IMR-90 (cell line): ENCODE results near the gene ELFN1. TPM values are rescaled to one million over a fixed set of nuclear protein-coding genes. Genes with fewer than 3 reads are reported as not detected.
A peak's percentile ranks its signal among the peaks of the same experiment; 100 is the strongest.

ENCODE experiments used
- ATAC-seq: fragments of 200-7000 bp; cut with Tn5 transposase; 2 replicates; pipeline ENCODE4 v1.9.1; 2020; ENCODE audit warnings: low read depth, mild to moderate bottlenecking, moderate library complexity
- BruUV-seq: library from RNA; stranded (reverse); fragments of 400-500 nt; replicated peaks from 2 replicates; lab custom pipeline; 2021; lab: Mats Ljungman, UMichigan
- CTCF ChIA-PET: fragments of 300-600 bp; formaldehyde crosslinking; extraction: SDS; loops from one replicate; lab custom pipeline; 2021; ENCODE audit warnings: antibody characterized with exemption; lab: Yijun Ruan, JAX
- POLR2A ChIA-PET: fragments of 300-600 bp; sonication (Branson Sonifier 250); formaldehyde crosslinking; loops from one replicate; lab custom pipeline; 2022; ENCODE audit warnings: antibody characterized with exemption; ENCODE audit not compliant: unreplicated experiment; lab: Charles Lee
- DNase-seq: peaks from one replicate; pipeline ENCODE4 v3.0.0; 2013
- H2AFZ ChIP-seq: replicated peaks from 2 replicates; pipeline ENCODE3; 2013; ENCODE audit warnings: low read length, mild to moderate bottlenecking; ENCODE audit not compliant: poor library complexity
- H2AK5ac ChIP-seq: 2 replicates; pipeline ENCODE4 v1.6.1; 2013; ENCODE audit warnings: low read depth, low read length, inconsistent platforms
- H2AK9ac ChIP-seq: replicated peaks from 2 replicates; pipeline ENCODE3; 2013; ENCODE audit warnings: mild to moderate bottlenecking, low read depth, low read length, moderate library complexity; ENCODE audit not compliant: poor library complexity
- H2BK120ac ChIP-seq: 2 replicates; pipeline ENCODE4 v1.6.1; 2013; ENCODE audit warnings: low read depth, low read length, inconsistent platforms
- H2BK15ac ChIP-seq: 3 replicates; pipeline ENCODE4 v1.6.1; 2013; ENCODE audit warnings: low read depth, low read length, inconsistent platforms
- H2BK20ac ChIP-seq: 2 replicates; pipeline ENCODE4 v1.6.1; 2013; ENCODE audit warnings: low read depth, mild to moderate bottlenecking, inconsistent platforms, low read length, moderate library complexity
- H2BK5ac ChIP-seq: 2 replicates; pipeline ENCODE4 v1.6.1; 2013; ENCODE audit warnings: mild to moderate bottlenecking, low read depth, low read length, inconsistent platforms; ENCODE audit not compliant: poor library complexity, severe bottlenecking
- H3K14ac ChIP-seq: replicated peaks from 2 replicates; pipeline ENCODE4 v1.6.1; 2013; ENCODE audit warnings: low read depth, low read length, inconsistent platforms
- H3K18ac ChIP-seq: 2 replicates; pipeline ENCODE4 v1.6.1; 2013; ENCODE audit warnings: low read depth, low read length, control low read depth
- H3K23ac ChIP-seq: 2 replicates; pipeline ENCODE4 v1.6.1; 2013; ENCODE audit warnings: low read depth, low read length, inconsistent platforms
- H3K27ac ChIP-seq: 2 replicates; pipeline ENCODE4 v1.5.1; 2013; ENCODE audit warnings: mild to moderate bottlenecking, control low read depth, low read length; ENCODE audit not compliant: insufficient read depth
- H3K27me3 ChIP-seq: 2 replicates; pipeline ENCODE4 v1.6.1; 2013; ENCODE audit warnings: low read length; ENCODE audit not compliant: control insufficient read depth, insufficient read depth
- H3K36me3 ChIP-seq: 2 replicates; pipeline ENCODE4 v1.6.1; 2013; ENCODE audit warnings: low read length, mixed read lengths; ENCODE audit not compliant: control insufficient read depth, insufficient read depth
- H3K4ac ChIP-seq: 2 replicates; pipeline ENCODE4 v1.6.1; 2013; ENCODE audit warnings: low read depth, low read length, inconsistent platforms
- H3K4me1 ChIP-seq: 2 replicates; pipeline ENCODE4 v1.6.1; 2013; ENCODE audit warnings: low read length, mixed read lengths; ENCODE audit not compliant: control insufficient read depth, insufficient read depth
- H3K4me2 ChIP-seq: 2 replicates; pipeline ENCODE4 v1.6.1; 2013; ENCODE audit warnings: low read depth, mild to moderate bottlenecking, control low read depth, low read length, moderate library complexity
- H3K4me3 ChIP-seq: 2 replicates; pipeline ENCODE4 v1.5.1; 2013; ENCODE audit warnings: low read depth, mild to moderate bottlenecking, control low read depth, low read length, moderate library complexity; ENCODE audit not compliant: insufficient read depth
- H3K56ac ChIP-seq: 2 replicates; pipeline ENCODE4 v1.6.1; 2013; ENCODE audit warnings: low read length, inconsistent platforms; ENCODE audit not compliant: insufficient read depth; ENCODE audit errors: extremely low read depth
- H3K79me1 ChIP-seq, 2 experiments: 2 replicates each; pipeline ENCODE4 v1.6.1; 2013; ENCODE audit warnings: low read length in 2 of 2, inconsistent platforms in 1 of 2, low read depth in 1 of 2
- H3K9ac ChIP-seq: 2 replicates; pipeline ENCODE4 v1.6.1; 2013; ENCODE audit warnings: low read depth, low read length, control low read depth
- H3K9me1 ChIP-seq: 2 replicates; pipeline ENCODE4 v1.6.1; 2013; ENCODE audit warnings: low read length, inconsistent platforms; ENCODE audit not compliant: insufficient read depth
- H3K9me3 ChIP-seq: 2 replicates; pipeline ENCODE4 v1.6.1; 2013; ENCODE audit warnings: low read length; ENCODE audit not compliant: control insufficient read depth, insufficient read depth
- H4K20me1 ChIP-seq: 2 replicates; pipeline ENCODE4 v1.6.1; 2013; ENCODE audit warnings: low read length, inconsistent platforms; ENCODE audit not compliant: insufficient read depth
- H4K5ac ChIP-seq: 2 replicates; pipeline ENCODE4 v1.6.1; 2013; ENCODE audit warnings: mild to moderate bottlenecking, low read depth, low read length, control low read depth
- H4K8ac ChIP-seq, 2 experiments: 2 replicates each; pipeline ENCODE4 v1.6.1; 2013; ENCODE audit warnings: low read depth in 2 of 2, low read length in 2 of 2, control low read depth in 1 of 2, inconsistent platforms in 1 of 2
- H4K91ac ChIP-seq: 2 replicates; pipeline ENCODE4 v1.6.1; 2013; ENCODE audit warnings: low read depth, low read length, inconsistent platforms; ENCODE audit not compliant: insufficient read depth
- BHLHE40 ChIP-seq: fragments of 150-350 bp; IDR thresholded peaks from 2 replicates; pipeline ENCODE4 v1.6.1; 2016; ENCODE audit warnings: mild to moderate bottlenecking, low read depth, low read length
- MXI1 ChIP-seq: IDR thresholded peaks from 2 replicates; pipeline ENCODE4 v1.6.1; 2012; ENCODE audit warnings: low read depth, mild to moderate bottlenecking, low read length, moderate library complexity, borderline replicate concordance
- RCOR1 ChIP-seq: IDR thresholded peaks from 2 replicates; pipeline ENCODE4 v1.6.1; 2012; ENCODE audit warnings: mild to moderate bottlenecking, low read length, improper control_type of control experiment; ENCODE audit not compliant: insufficient replicate concordance
- SMC3 ChIP-seq: fragments of 150-350 bp; IDR thresholded peaks from 2 replicates; pipeline ENCODE4 v1.6.1; 2016; ENCODE audit warnings: low read depth, mild to moderate bottlenecking, antibody characterized with exemption, low read length, moderate library complexity
- WGBS, 2 experiments: methylation state at CpG; one replicate each; pipeline versions ENCODE4 v1.1.5 to v1.1.7; 2013; ENCODE audit warnings: missing lambda C conversion rate in 2 of 2; ENCODE audit not compliant: insufficient read length in 1 of 2; ENCODE audit errors: extremely low coverage in 2 of 2; 5-methylcytosine and 5-hydroxymethylcytosine counted together
- dilution Hi-C: fragments of 300-500 bp; cut with HindIII; formaldehyde crosslinking; loops from one replicate; pipeline ENCODE4 v1.14.3; 2018; ENCODE audit warnings: low sequenced_read_pairs; ENCODE audit not compliant: unreplicated experiment
- in situ Hi-C: fragments of 300-500 bp; cut with MboI; formaldehyde crosslinking; loops from 3 replicates; pipeline ENCODE4 v1.14.3; 2019; ENCODE audit warnings: low sequenced_read_pairs, inconsistent platforms, mixed read lengths
- intact Hi-C: fragments of 100-400 bp; cut with micrococcal nuclease; formaldehyde crosslinking; loops from 2 replicates; pipeline ENCODE4 v1.10.0; 2022
- polyA plus RNA-seq, 3 experiments: library from polyadenylated mRNA; depleted of rRNA; stranded (reverse); fragments of >200 nt; gene quantifications; 2 replicates each; pipeline ENCODE4 v1.2.3, GENCODE V29; 2012; ENCODE audit warnings: low replicate concordance in 1 of 3
- total RNA-seq: library from RNA; depleted of rRNA; stranded (reverse); fragments of >200 nt; gene quantifications from 2 replicates; pipeline ENCODE4 v1.2.3, GENCODE V29; 2012
- TF ChIP-seq, protein P1 (sequence below): conservative IDR thresholded peaks from 2 replicates; pipeline ENCODE4 v1.5.1; 2012; ENCODE audit warnings: mild to moderate bottlenecking, low read depth, low read length, improper control_type of control experiment

The ELFN1 gene
- total and polyA plus RNA-seq, 2 of the 4 experiments (the other 2 are of a cell fraction) = 1.6 to 5.2 TPM

DNA sequence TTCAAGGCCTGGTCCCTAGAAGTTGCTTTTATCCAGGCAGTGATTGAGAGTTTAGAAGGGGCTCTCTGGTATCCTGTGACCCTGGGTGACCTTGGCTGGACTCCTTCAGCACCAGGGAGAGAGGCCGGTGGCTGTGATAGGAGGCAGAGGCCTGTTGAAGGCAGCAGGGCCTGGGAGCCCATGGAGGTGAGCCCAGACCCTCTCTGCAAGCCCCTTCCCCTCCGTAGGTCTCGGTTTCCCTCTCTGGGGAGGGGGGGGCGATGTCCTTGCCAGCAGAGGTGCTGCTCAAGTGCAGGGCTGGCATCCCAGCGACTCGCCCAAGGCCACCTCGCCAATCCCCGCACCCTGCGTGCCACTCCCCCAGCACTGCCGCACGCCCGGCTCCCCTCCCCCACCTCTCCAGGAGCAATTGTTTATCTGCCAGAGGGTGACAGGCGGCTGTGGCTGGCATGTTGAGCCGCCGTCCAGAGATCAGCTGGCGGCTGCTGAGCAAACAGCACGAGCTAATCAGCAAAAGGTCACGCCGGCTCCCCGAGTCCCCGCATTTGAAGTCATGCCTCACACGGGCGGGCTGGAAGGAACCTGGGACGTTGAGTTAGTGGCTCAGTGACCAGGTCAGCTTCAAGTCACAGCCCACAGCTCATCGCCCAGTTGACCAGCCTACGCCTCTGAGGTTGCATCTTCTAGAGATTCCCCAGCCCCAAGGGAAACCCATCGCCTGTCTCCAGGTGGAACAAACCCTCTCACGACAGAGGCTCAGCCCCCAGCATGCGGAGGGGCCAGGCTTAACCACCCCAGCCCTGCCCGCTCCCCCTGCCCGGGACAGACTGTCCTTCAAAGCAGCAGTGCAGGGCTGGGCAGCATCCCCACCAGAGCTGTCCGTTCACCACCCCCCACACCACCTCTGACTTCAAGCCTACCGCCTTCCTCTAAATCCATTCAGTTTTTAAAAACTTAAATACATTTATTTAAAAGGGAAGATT is 43.7 kb downstream of the ELFN1 start:
- no peak overlapping the region for H3K4me3 ChIP-seq
- no peak overlapping the region for H3K4me2 ChIP-seq
- H3K27ac ChIP-seq = no peak overlapping the region
- no peak overlapping the region for H2AK9ac ChIP-seq
- H3K18ac ChIP-seq = no peak overlapping the region
- POLR2A ChIA-PET = no interaction called here
- H3K4me1 ChIP-seq = peaks cover 4% of the 10 kb centered on the region; the same call in 1 of the 2 replicates
- peaks cover 3% of the 10 kb centered on the region; the same call in 1 of the 2 replicates for H4K20me1 ChIP-seq
- H2BK120ac ChIP-seq = no peak overlapping the region
- dilution Hi-C loops (no loop called here), in situ Hi-C loops (no loop called here), intact Hi-C loops (no loop called here)
- no peaks in the 10 kb centered on the region for H3K36me3 ChIP-seq
- no peak overlapping the region for H2AFZ ChIP-seq
- H4K8ac ChIP-seq = no peak overlapping the region
- CTCF ChIA-PET = no interaction called here
- no peak overlapping the region for H3K56ac ChIP-seq
- DNase-seq = no peak
- peaks cover 11% of the 10 kb centered on the region for H3K9me3 ChIP-seq
- H3K23ac ChIP-seq = no peak overlapping the region
- no peak overlapping the region for H2BK15ac ChIP-seq
- no peak overlapping the region for H2BK20ac ChIP-seq
- no peak overlapping the region for H4K91ac ChIP-seq
- no peak overlapping the region for H3K14ac ChIP-seq
- H4K5ac ChIP-seq = no peak overlapping the region
- H3K9me1 ChIP-seq = no peaks in the 10 kb centered on the region
- BruUV-seq = no TSS peak
- H3K4ac ChIP-seq = no peak overlapping the region
- TF ChIP-seq SMC3 = no peak
- TF ChIP-seq, protein P1, sequence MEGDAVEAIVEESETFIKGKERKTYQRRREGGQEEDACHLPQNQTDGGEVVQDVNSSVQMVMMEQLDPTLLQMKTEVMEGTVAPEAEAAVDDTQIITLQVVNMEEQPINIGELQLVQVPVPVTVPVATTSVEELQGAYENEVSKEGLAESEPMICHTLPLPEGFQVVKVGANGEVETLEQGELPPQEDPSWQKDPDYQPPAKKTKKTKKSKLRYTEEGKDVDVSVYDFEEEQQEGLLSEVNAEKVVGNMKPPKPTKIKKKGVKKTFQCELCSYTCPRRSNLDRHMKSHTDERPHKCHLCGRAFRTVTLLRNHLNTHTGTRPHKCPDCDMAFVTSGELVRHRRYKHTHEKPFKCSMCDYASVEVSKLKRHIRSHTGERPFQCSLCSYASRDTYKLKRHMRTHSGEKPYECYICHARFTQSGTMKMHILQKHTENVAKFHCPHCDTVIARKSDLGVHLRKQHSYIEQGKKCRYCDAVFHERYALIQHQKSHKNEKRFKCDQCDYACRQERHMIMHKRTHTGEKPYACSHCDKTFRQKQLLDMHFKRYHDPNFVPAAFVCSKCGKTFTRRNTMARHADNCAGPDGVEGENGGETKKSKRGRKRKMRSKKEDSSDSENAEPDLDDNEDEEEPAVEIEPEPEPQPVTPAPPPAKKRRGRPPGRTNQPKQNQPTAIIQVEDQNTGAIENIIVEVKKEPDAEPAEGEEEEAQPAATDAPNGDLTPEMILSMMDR = no peak
- TF ChIP-seq RCOR1 = no peak
- TF ChIP-seq BHLHE40 = peak; percentile 14; the same call in 1 of the 2 replicates
- TF ChIP-seq MXI1 = no peak
- no peak overlapping the region for H2BK5ac ChIP-seq
- ATAC-seq = 0 out of 2 replicates have a peak, but pooled peaks have one; percentile 40
- no peak overlapping the region for H2AK5ac ChIP-seq
- 37% methylated on average over 15 of the region's 33 CpGs; no CpG with 5 or more reads in 1 of the 2 experiments for WGBS, 2 experiments
- no peaks in the 10 kb centered on the region for H3K79me1 ChIP-seq
- H3K9ac ChIP-seq = no peak overlapping the region
- H3K27me3 ChIP-seq = peaks cover 3% of the 10 kb centered on the region; the same call in 1 of the 2 replicates
